Hematopoietic multipotent progenitor cell (in vitro differentiated cells): ENCODE data around the gene PTMS. TPM values are rescaled to one million over a fixed set of nuclear protein-coding genes. Genes with fewer than 3 reads are reported as not detected.

Experiments
- DNase-seq, 3 donors: peaks; one replicate each; pipeline ENCODE4 v3.0.0-alpha.2; 2011 to 2015; ENCODE audit warnings: low read depth in 2 of 3, low spot score in 2 of 3
- total RNA-seq: library from RNA; depleted of rRNA; stranded (reverse); fragments of >200 nt; gene quantifications from one replicate; pipeline ENCODE4 v1.2.3, GENCODE V29; 2012

The PTMS gene
- total RNA-seq, 1 donor, result 27.7 TPM

DNA sequence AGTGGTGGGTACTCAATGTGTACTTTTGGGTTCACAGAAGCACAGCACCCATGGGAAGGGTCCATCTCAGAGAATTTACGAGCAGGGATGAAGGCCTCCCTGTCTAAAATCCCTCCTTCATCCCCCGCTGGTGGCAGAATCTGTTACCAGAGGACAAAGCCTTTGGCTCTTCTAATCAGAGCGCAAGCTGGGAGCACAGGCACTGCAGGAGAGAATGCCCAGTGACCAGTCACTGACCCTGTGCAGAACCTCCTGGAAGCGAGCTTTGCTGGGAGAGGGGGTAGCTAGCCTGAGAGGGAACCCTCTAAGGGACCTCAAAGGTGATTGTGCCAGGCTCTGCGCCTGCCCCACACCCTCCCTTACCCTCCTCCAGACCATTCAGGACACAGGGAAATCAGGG lies 54.0 kb downstream of the PTMS start:
- DNase-seq, result no peak

Other genes with a start within 250 kb of the PTMS start
- 7,142 TPM for gene GAPDH, start 231.8 kb upstream of the PTMS start, total RNA-seq
- gene IFFO1, start 210.3 kb upstream of the PTMS start, total RNA-seq, result 13.5 TPM
- 39.9 TPM for gene NOP2, start 198.1 kb upstream of the PTMS start, total RNA-seq
- 305 TPM for gene CHD4, start 159.0 kb upstream of the PTMS start, total RNA-seq
- 3.8 TPM for gene LPAR5, start 130.4 kb upstream of the PTMS start, total RNA-seq
- gene ACRBP, start 118.9 kb upstream of the PTMS start, total RNA-seq, result 15.9 TPM
- gene ING4, start 103.2 kb upstream of the PTMS start, total RNA-seq, result 57.6 TPM
- gene ZNF384, start 77.0 kb upstream of the PTMS start, total RNA-seq, result 48.7 TPM
- under 0.01 TPM for gene PIANP, start 65.5 kb upstream of the PTMS start, total RNA-seq
- 55.7 TPM for gene COPS7A, start 42.3 kb upstream of the PTMS start, total RNA-seq
- gene MLF2, start 13.2 kb upstream of the PTMS start, total RNA-seq, result 213 TPM
- 12.1 TPM for gene LAG3, start 6.2 kb downstream of the PTMS start, total RNA-seq
- 3.8 TPM for gene CD4, start 23.2 kb downstream of the PTMS start, total RNA-seq
- 29.6 TPM for gene GPR162, start 55.5 kb downstream of the PTMS start, total RNA-seq
- 13.2 TPM for gene P3H3, start 62.0 kb downstream of the PTMS start, total RNA-seq
- gene GNB3, start 74.6 kb downstream of the PTMS start, total RNA-seq, result 1.9 TPM
- gene CDCA3, start 84.9 kb downstream of the PTMS start, total RNA-seq, result 3.5 TPM
- 78.1 TPM for gene USP5, start 85.8 kb downstream of the PTMS start, total RNA-seq
- gene TPI1, start 101.2 kb downstream of the PTMS start, total RNA-seq, result 440 TPM
- gene SPSB2, start 106.9 kb downstream of the PTMS start, total RNA-seq, result 10.8 TPM
- gene LRRC23, start 138.5 kb downstream of the PTMS start, total RNA-seq, result 16.2 TPM
- gene ENO2, start 148.2 kb downstream of the PTMS start, total RNA-seq, result 14.0 TPM
- 25.0 TPM for gene ATN1, start 161.6 kb downstream of the PTMS start, total RNA-seq
- not detected for gene RNU7-1, start 177.5 kb downstream of the PTMS start, total RNA-seq
- 336 TPM for gene C12orf57, start 177.7 kb downstream of the PTMS start, total RNA-seq
- gene PTPN6, start 185.0 kb downstream of the PTMS start, total RNA-seq, result 403 TPM
- gene PHB2, start 204.3 kb downstream of the PTMS start, total RNA-seq, result 344 TPM
- gene EMG1, start 204.6 kb downstream of the PTMS start, total RNA-seq, result 22.4 TPM